Small intestine (tissue), 7 donors: ENCODE measurements around the gene B9D1. TPM values are rescaled to one million over a fixed set of nuclear protein-coding genes. Genes with fewer than 3 reads are reported as not detected.
A peak's percentile ranks its signal among the peaks of the same experiment; 100 is the strongest.

Experiments used
- DNase-seq, 2 donors: peaks; one replicate each; pipeline versions ENCODE4 v3.0.0 to v3.0.0-alpha.2; 2013
- FAIRE-seq: peaks from 2 replicates; lab custom pipeline; 2012; peaks lifted over from hg19 to GRCh38; lab: Jason Lieb, UNC
- H3K27ac ChIP-seq, 3 donors: one replicate each; pipeline ENCODE4 v1.5.1; 2013; ENCODE audit warnings: low read length in 2 of 3, mild to moderate bottlenecking in 2 of 3, control low read depth in 1 of 3, inconsistent platforms in 1 of 3, low read depth in 1 of 3, moderate library complexity in 1 of 3
- H3K27me3 ChIP-seq, 3 donors: one replicate each; pipeline ENCODE4 v1.6.1; 2013; ENCODE audit warnings: low read length in 3 of 3, inconsistent platforms in 1 of 3; ENCODE audit not compliant: control insufficient read depth in 3 of 3, insufficient read depth in 3 of 3
- H3K36me3 ChIP-seq, 3 donors: one replicate each; pipeline ENCODE4 v1.6.1; 2013; ENCODE audit warnings: low read length in 3 of 3, inconsistent platforms in 1 of 3, low read depth in 1 of 3, mild to moderate bottlenecking in 1 of 3, moderate library complexity in 1 of 3; ENCODE audit not compliant: control insufficient read depth in 3 of 3, insufficient read depth in 2 of 3
- H3K4me1 ChIP-seq, 3 donors: one replicate each; pipeline ENCODE4 v1.6.1; 2013; ENCODE audit warnings: low read length in 2 of 3, inconsistent platforms in 1 of 3, low read depth in 1 of 3, mild to moderate bottlenecking in 1 of 3, moderate library complexity in 1 of 3; ENCODE audit not compliant: control insufficient read depth in 3 of 3, insufficient read depth in 2 of 3
- H3K4me3 ChIP-seq, 3 donors: one replicate each; pipeline ENCODE4 v1.5.1; 2013; ENCODE audit warnings: low read length in 3 of 3, control low read depth in 1 of 3, inconsistent platforms in 1 of 3, low read depth in 1 of 3, mild to moderate bottlenecking in 1 of 3, moderate library complexity in 1 of 3
- H3K9me3 ChIP-seq, 2 donors: one replicate each; pipeline ENCODE4 v1.6.1; 2013; ENCODE audit warnings: low read depth in 1 of 2, low read length in 1 of 2; ENCODE audit not compliant: control insufficient read depth in 2 of 2, insufficient read depth in 1 of 2
- WGBS, 3 donors: extraction: QIAGEN DNeasy Blood & Tissue Kit; methylation state at CpG; one replicate each; pipeline ENCODE4 v1.1.7; 2013; 5-methylcytosine and 5-hydroxymethylcytosine counted together
- polyA plus RNA-seq, 4 donors: library from polyadenylated mRNA; stranded (reverse) in 3 of 4; unstranded in 1 of 4; fragments of 200-250 nt in 3 of 4; fragments of 120-200 nt in 1 of 4; gene quantifications; one replicate each; pipeline versions ENCODE4 v1.2.1 to v1.2.3, GENCODE V29; 2013
- donor health status: healthy with polysubstance abuse.
- donor health status: control.
- donor health status: control.
- donor health status: Bipolar disorder and iron deficiency.
- donor health status: healthy.

B9D1 gene
- polyA plus RNA-seq, 4 donors: 2.2 to 18.1 (median 12.9) TPM

DNA sequence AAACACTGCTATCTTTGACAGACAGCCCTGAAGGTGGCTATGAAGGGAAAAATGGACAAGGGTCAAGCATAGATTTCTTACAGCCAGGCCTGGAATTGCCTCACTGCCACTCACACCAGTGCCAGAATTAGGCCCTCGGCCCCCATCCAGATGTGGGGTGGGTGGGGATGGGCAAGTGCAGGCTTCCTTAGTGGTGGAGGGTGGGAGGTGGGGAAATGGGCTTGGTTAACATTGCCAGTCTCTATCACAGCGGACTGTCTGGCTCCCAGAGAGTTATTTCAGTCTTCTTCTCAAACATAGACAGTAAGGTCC lies 24.9 kb downstream of the B9D1 start:
- Histone ChIP-seq H3K4me1 (peaks cover 0 to 55% (median 2%) of the 10 kb centered on the region in 3 donors), H3K9me3 (peaks cover 0 to 5% of the 10 kb centered on the region in 2 donors), H3K27me3 (no peaks in the 10 kb centered on the region), H3K27ac (peak overlapping the region in 1 of 3 donors; percentile 92), H3K4me3 (no peak overlapping the region), H3K36me3 (peaks cover 0 to 53% (median 2%) of the 10 kb centered on the region in 3 donors)
- no peak for FAIRE-seq
- WGBS, 3 donors: 56 to 74% (median 63%) methylated on average over 2 of the region's 2 CpGs
- DNase-seq: peak in 1 of 2 donors; percentile 66

DNA sequence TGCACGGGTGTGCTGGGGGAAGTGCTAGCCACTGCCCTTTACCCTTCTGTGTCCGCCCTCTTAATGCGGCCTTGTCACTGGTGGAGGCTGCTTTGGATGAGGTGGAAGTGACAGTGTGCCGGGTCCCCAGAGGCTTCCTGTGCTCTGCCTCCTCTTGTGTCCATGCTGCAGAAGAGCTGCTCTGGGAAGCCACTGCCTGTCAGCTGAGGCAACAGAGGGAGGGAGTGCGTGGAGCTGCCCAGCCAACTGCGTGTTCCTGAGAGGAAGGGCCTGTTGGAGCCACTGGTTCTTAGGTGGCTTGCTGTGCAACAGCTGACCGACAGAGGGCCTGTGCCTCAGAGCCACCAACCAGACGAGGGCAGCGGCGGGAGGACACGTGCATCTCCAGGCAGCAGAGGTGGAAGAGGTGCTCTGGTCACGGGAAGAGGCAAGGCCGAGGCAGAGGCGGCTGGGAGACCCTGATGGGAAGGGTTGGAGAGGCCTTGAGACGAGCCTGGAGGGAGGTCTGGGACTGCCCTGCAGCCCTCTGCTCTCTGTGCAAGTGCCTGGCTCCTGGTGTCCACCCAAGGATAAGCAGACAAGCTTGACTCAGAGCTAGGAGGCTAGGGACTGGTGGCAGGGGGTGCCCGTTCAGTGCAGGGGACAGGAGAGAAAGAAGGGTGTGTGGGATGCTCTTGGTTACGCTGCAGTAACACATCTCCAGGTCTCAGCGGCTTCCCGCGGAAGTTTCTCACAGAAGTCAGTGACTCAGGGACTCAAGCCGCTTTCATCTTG lies 25.4 kb downstream of the B9D1 start:
- H3K9me3 ChIP-seq: peaks cover 0 to 5% of the 10 kb centered on the region in 2 donors
- H3K27ac ChIP-seq: peak overlapping the region in 1 of 3 donors; percentile 92
- H3K4me3 ChIP-seq: no peak overlapping the region
- no peaks in the 10 kb centered on the region for H3K27me3 ChIP-seq
- no peak for FAIRE-seq
- peak in 1 of 2 donors; percentile 13 for DNase-seq
- 78 to 85% (median 83%) methylated on average over 21 of the region's 21 CpGs for WGBS, 3 donors
- peaks cover 0 to 54% (median 2%) of the 10 kb centered on the region in 3 donors for H3K36me3 ChIP-seq
- H3K4me1 ChIP-seq: peaks cover 0 to 50% (median 2%) of the 10 kb centered on the region in 3 donors

DNA sequence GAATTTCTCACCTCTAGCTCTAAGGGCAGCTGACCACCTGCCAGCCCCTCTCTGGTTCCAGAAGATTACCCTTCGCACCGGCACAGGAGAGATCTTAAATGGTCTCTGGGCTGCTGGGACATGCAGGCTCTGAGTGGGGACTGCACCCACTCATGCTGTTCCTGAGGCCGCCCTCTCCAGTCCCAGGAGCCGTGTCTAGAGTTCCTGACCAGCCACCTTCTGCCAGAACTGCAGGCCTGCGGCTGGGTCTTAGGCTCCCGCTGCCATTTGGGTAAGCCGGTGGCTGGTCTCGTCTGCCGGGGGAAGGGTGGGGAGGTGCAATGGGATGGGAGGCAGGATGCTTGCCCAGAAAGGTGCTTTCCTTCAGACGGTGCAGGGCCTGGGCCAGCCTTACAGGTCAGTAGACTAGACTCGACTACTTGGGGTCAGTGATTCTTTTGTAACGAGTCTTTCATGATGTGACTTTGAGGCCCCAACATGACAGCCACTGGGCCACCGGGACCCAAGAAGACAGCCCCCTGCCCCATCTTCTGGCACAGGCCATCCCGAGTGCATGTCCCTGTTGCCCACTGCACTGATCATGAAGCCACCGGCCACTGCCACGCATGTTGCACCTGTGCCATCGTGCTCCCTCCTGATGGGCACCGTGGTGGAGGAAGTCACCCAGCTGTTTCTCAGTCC lies 26.4 kb downstream of the B9D1 start:
- Histone ChIP-seq H3K4me3 (no peak overlapping the region), H3K27ac (peak overlapping the region in 1 of 3 donors; percentile 92), H3K36me3 (peaks cover 0 to 56% (median 2%) of the 10 kb centered on the region in 3 donors), H3K27me3 (no peaks in the 10 kb centered on the region), H3K9me3 (peaks cover 0 to 5% of the 10 kb centered on the region in 2 donors), H3K4me1 (peaks cover 0 to 40% (median 2%) of the 10 kb centered on the region in 3 donors)
- DNase-seq (no peak), FAIRE-seq (no peak)
- WGBS, 3 donors: 88 to 91% (median 91%) methylated on average over 18 of the region's 18 CpGs

DNA sequence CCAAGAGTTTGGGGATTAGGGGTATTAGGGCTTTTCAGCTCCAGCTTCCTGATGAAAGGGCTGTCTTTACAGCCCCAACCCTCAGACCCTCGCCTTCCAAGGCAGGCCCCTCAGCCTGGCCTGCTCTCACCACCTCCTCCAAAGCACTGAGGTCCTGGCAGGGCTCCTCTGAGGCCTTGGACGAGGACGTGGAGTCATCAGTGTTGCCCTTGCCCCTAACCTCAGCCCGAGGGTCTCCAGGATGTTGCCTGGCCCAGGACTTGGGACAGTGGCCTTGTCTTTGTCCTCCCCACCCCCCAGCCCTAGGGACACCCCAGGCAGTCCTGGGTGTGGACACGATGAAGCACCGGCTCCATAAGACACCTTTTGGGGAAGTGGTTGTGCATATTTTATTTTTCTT lies 28.2 kb downstream of the B9D1 start:
- DNase-seq (no peak), FAIRE-seq (no peak)
- no peak overlapping the region for H3K27ac ChIP-seq
- H3K4me1 ChIP-seq: peaks cover 0 to 36% (median 2%) of the 10 kb centered on the region in 3 donors
- peaks cover 0 to 5% of the 10 kb centered on the region in 2 donors for H3K9me3 ChIP-seq
- H3K4me3 ChIP-seq: no peak overlapping the region
- WGBS, 3 donors: 86 to 89% (median 89%) methylated on average over 5 to 6 of the region's 6 CpGs
- no peaks in the 10 kb centered on the region for H3K27me3 ChIP-seq
- peaks cover 0 to 66% (median 2%) of the 10 kb centered on the region in 3 donors for H3K36me3 ChIP-seq

DNA sequence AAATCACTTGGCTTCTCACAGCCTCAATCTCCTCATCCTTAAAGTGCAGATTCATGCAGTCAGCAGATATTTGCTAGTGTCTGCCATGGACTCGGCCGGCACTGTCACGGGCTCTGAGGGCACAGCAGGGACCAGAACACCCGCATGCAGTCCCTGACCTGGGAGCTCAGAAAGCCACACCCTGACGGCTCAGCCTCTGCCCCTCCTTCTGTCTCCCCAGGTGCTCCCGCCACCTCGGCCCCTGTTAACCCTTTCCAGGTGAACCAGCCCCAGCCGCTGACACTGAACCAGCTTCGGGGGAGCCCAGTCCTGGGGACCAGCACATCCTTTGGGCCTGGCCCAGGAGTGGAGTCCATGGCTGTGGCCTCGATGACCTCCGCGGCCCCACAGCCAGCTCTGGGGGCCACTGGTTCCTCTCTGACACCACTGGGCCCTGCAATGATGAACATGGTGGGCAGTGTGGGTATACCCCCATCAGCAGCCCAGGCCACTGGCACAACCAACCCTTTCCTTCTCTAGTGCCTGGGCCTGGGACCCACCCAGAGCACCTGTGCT lies 28.7 kb downstream of the B9D1 start:
- H3K27me3 ChIP-seq: no peaks in the 10 kb centered on the region
- WGBS, 3 donors: 64 to 83% (median 67%) methylated on average over 12 of the region's 12 CpGs
- DNase-seq: no peak
- peaks cover 0 to 31% (median 2%) of the 10 kb centered on the region in 3 donors for H3K4me1 ChIP-seq
- H3K9me3 ChIP-seq: peaks cover 0 to 4% of the 10 kb centered on the region in 2 donors
- H3K27ac ChIP-seq: no peak overlapping the region
- FAIRE-seq: no peak
- H3K4me3 ChIP-seq: no peak overlapping the region
- peaks cover 0 to 71% (median 2%) of the 10 kb centered on the region in 3 donors for H3K36me3 ChIP-seq

DNA sequence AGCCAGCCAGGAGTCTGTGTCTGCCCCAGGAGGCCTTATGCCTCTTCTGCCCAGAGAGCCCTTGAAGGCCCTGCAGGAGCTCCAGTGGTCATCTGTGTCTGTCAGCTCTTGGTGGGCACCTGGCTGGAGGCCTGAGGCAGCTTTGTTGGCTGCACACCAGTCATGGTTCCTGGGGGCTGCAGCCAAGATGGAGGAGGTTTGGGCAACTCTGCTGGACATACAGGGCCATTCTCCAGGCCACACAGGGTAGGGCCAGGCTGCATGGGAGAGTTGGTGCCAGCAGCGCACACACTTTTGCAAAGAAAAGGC lies 29.4 kb downstream of the B9D1 start:
- H3K4me3 ChIP-seq: no peak overlapping the region
- FAIRE-seq (no peak), DNase-seq (no peak)

DNA sequence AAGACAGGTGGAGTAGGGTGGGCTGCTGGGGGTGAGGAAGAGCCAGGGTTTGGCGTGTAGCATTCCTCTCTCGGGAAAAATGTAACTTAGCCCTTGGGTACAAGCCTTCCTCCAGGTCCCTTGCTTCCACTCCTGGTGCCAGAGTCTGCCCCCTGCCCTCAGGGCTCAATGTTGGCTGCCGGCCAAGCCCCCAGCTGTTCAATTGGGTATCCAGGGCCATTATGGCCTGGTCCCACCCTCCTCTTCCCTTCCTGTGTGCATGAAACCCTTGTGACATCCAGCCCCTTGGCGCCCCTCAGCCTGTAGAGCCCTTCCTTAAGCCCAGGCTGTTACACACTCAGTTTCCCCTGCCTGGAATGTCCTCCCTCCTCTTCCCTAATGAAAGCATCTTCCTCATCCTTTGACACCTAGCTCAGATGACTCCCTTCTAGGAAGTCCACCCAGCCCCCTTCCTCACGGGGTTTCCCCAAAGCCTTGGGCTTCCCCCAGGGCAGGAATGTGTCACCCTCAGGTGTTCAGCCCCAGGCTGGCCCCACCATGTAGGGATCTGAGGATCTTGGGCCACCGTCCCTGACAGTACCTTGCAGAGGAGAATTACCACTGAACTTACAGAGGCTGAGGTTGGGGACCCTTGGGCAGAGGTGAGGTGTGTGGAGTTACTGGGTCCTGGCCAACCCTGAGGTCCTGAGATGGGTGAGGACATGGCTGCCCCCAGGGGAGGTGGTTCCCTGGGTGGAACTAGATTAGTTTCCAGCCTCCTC lies 30.0 kb downstream of the B9D1 start:
- Histone ChIP-seq H3K4me1 (peaks cover 0 to 18% (median 0%) of the 10 kb centered on the region in 3 donors), H3K36me3 (peaks cover 0 to 78% (median 2%) of the 10 kb centered on the region in 3 donors), H3K27ac (no peak overlapping the region), H3K9me3 (no peaks in the 10 kb centered on the region), H3K4me3 (no peak overlapping the region), H3K27me3 (no peaks in the 10 kb centered on the region)
- DNase-seq: peak in 1 of 2 donors; percentile 20
- WGBS, 3 donors: 80 to 92% (median 87%) methylated on average over 6 of the region's 6 CpGs
- FAIRE-seq: no peak

More for the DNA sequence above, 29.4 kb downstream of the B9D1 start:
- Histone ChIP-seq H3K4me1 (peaks cover 0 to 23% (median 2%) of the 10 kb centered on the region in 3 donors), H3K36me3 (peaks cover 0 to 78% (median 2%) of the 10 kb centered on the region in 3 donors), H3K9me3 (no peaks in the 10 kb centered on the region), H3K27ac (no peak overlapping the region), H3K27me3 (no peaks in the 10 kb centered on the region)
- WGBS, 3 donors: 97 to 100% (median 100%) methylated on average over 1 of the region's 1 CpG
